GM18519 (cell line): ENCODE measurements around the gene IL11.

Source experiments
- ATAC-seq: cut with Tn5 transposase; IDR thresholded peaks from one replicate; pipeline ENCODE4 v1.9.1; 2021; ENCODE audit warnings: mild to moderate bottlenecking, moderate library complexity; ENCODE audit not compliant: unreplicated experiment, low FRiP score

The IL11 gene

DNA sequence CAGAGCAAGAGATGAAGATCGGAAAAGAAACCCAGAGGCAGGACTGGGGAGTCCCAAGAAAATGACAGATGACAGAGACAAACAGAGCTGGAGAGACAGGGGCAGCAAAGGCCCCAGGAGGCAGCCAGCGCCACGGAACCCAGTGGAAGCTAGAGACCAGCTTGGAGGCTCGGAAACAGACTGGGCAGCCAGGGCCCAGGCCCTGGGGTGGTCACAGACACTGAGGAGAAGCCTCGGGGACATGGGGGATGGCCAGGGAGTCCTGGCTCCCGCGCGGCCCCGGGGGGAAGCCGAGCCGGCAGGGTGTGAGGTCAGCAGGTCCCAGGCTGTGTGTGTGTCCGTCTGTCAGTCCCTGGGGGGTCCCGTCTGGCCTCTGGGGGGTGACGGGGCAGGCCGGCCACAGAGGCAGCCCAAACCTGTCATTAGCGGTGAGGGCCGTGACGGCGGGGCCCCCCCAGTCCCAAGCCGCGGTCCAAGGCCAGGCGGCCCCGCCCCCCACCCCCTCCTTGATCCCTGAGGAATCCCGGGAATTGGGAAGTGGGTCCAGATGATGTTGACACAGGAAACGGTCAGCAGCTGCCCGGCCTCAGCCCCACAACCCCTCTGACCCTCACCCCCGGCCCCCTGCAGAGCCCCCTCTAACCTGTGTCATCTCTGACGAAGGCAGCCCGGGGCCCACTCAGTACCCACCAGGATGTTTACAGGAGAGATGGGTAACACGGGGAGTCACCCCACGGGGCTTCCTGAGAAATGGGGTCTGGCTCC, 3.9 kb upstream of the IL11 start:
- ATAC-seq = no peak

DNA sequence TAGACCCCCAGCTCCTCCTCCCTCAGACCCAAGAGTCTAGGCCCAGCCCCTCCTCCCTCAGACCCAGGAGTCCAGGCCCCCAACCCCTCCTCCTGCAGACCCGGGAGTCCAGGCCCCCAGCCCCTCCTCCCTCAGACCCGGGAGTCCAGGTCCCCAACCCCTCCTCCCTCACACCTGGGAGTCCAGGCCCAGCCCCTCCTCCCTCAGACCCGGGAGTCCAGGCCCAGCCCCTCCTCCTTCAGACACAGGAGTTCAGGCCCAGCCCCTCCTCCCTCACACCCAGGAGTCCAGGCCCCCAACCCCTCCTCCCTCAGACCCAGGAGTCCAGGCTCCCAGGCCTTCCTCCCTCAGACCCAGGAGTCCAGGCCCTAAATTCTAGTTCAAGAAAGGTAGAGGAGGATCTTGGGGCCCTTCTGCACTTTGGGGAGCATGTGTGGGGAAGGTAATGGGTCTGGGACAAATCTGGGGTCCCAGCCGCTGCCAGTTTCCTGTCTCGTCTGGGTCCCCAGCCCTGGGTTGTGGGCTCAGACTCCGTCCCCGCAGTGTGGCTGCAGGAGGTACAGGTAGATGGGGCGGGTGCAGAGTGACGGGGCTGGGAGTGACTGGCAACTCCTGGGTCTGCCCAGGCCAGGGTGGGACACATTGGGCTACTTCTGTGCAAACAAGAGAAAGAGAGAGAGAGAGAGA, 3.2 kb upstream of the IL11 start:
- ATAC-seq = no peak

DNA sequence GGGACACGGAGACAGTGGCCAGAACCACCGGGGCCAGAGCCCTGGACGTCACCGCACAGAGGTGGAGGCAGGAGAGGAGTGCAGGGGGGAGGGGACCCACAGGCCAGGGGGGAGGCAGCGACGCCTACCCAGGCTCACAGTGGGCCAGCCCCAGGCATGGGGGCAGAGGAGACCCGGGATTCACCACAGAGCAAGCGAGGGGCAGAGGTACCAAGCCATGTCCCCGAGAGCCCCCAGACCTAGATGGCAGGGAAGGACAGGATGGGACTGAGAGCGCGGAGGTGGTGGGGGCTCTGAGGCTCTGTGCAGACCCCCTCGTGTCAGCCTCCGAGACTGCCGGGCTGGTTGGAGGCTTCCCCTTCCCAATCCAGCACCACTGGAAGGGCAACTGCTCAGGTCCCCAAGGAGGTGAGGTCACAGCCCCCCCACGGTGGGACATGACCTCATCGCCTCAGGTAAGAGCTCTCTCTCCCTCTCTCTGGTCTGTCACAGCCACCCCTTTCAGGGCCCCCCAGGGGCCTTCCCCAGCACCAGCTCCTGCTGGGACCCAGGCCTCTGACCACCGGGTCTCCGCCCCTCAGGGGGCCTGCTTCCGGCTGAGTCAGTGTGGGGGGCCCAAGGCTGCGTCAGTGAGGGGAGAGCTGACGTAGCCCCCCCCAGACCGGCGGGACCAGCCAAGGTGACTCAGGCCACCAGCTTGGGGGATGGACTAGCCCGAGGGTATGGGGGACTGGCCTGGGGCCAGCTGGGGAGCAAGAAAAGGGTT, 2.2 kb upstream of the IL11 start:
- no peak for ATAC-seq

GRCh38 chr19:55369653-55370304, 484 bp downstream of the IL11 start:
- ATAC-seq = no peak

- no peak for ATAC-seq
Observed at GRCh38 chr19:55368701-55369563, 1.3 kb downstream of the IL11 start.

DNA sequence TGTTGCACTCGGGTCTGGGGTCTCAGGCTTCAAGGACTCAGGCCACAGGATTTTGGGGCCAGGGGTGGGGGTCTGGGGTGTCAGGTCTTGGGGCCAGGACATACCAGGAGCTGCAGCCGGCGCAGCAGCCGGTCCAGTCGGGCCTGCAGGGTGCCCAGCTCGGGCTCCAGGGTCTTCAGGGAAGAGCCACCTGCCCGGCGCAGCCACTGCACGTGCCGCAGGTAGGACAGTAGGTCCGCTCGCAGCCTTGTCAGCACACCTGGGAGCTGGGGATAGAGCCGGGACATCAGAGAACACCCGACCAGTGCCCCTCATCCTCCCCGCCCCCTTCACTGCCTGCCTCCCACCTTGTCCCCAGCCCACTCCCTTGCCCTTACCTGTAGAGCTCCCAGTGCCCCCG, 2.2 kb downstream of the IL11 start:
- ATAC-seq = no peak

GRCh38 chr19:55366790-55367189, 3.5 kb downstream of the IL11 start:
- no peak for ATAC-seq

- no peak for ATAC-seq
Observed at GRCh38 chr19:55365964-55366363, 4.3 kb downstream of the IL11 start.

- ATAC-seq = no peak
Observed at GRCh38 chr19:55365245-55365644, 5.0 kb downstream of the IL11 start.

DNA sequence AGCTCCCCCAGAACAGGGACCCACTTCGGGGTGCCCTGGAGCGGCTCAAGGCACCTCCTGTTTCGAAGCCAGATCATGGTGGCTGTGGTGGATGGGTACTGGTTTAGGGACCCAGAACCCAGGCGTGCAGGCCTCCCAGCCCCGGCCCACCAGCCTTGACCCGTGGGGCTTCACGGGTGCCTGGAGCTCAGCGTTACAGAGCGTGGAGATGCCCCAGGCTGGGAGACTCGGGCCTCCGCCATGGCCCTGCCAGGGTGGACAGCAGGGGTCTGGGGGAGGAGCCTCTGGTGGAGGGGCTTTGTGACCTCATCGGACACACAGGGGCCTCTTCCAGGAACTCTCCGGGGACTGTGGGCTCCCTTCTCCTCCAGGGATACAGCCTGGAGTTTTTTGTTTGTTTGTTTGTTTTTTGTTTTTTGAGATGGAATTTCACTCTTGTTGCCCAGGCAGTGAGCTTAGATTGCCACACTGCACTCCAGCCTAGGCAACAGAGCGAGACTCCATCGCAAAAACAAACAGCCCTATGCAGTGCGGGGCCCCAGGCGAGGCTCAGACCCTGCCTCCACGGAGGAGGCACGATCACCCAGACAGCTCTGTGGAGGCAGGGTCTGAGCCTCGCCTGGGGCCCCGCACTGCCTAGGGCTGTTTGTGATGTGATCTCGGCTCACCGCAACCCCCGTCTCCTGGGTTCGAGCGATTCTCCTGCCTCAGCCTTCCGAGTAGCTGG, 7.1 kb downstream of the IL11 start, which contains the start of gene GARIN5B:
Gene GARIN5B, minus strand, starts transcription at position 271 of the 727 bp plus-strand sequence. Its CDS starts 194 bp downstream, at position 77.
- ATAC-seq = no peak

DNA sequence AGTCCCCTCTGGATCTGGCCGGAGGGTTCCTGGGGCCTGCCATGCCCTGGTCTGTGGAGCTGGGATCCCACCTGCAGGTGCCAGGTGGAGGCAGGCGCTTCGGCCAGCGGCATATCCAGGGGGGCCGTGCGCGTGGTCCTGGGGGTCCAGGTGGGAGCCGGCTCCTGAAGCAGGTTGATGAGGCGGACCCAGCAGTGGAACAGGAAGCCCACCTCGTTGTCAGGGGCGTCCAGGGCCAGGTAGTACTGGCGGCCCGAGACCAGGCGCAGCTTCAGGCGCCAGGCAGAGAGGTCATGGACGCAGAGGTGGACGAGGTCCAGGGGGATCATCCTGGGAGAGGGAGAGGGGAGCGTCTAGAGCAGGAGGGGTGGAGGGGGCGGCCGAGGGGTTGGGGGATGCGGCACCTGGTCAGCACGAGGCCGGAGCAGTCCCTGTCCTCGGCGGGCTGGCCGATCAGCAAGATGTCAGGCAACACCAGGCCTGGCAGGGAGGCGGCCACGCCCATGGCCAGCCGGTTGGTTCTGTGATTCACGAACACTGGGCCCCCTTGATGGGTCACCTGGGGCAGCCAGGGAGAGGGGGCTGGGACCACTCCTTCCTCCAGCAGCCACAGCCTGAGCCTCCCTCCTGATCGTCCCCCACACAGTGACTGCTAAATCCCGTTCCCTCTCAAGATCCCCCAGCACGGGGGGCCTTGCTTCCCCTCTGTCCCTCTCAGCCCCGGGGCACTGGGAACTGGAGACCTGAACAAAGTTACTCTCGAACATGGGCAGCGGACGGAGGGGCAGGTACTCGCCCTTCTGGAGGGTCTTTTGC, 7.9 kb downstream of the IL11 start:
- no peak for ATAC-seq

- no peak for ATAC-seq
Observed at GRCh38 chr19:55360902-55361301, 9.4 kb downstream of the IL11 start.

DNA sequence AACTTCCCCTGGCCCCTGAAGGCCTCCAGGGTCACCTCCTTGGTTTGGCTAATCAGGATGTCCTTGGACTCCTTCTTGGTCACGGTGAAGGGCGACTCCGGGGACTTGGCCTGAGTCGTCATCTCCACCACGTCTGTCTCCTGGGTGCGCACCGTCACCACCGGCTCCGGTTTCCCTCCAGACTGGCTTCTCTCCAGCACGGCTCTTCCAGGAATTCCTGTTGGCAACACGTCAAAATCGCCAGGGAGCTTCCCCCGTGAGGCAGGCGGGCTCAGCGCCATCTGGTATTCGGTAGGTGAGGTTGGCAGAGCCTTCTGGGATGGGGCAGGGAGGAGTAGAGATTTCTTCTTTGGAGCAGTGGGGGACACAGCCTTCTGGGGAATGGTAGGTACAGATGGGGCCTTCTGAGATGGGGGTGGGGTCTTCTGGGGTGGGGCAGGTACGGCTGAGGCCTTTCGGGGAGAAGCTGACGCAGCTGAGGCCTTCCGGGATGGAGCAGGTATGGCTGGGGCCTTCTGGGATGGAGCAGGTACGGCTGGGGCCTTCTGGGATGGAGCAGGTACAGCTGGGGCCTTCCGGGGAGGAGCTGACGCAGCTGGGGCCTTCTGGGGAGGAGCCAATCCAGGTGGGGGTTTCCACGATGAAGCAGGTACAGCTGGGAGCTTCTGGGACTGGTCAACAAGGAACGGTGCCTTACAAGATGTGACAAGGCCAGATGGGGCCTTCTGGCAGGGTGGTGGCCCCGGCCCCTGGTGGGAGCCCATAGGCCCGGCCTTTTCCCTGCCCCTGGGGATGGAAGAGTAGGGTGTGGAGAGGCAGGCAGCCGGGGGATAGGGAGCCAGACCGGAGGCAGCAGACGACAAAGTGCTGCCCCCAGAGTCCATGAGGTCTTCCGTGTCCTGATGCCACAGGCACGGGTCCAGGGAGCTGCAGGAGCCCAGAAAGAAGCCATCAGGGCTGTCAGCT, 11.0 kb downstream of the IL11 start:
- no peak for ATAC-seq

- ATAC-seq = no peak
Observed at GRCh38 chr19:55358493-55358892, 11.8 kb downstream of the IL11 start.

DNA sequence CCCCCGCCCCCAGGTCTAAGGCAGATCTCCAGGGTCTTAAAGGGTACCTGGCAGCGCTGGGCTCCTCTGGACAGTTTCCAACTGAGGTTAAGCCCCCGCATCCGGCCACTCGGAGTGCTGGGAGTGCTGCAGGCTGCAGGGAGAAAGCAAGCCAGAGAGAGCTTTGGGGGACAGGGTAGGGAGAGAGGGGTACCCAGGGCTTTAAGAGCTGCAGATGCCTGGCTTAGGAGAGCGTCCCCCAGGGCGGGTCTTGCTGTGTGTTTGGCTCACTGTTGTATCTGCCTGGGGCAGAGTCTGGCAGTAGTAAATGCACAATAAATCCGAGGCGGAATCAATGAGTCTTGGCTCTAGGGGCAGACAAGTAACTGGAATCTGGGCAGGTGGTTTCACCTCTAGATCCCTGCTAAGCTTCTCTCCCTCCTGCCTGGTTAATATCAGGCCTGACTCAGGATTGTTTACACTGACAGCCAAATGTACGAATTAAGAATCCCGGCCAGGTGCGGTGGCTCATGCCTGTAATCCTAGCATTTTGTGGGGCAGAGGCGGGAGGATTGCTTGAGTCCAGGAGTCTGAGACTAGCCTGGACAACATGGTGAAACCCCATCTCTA, 14.9 kb downstream of the IL11 start:
- ATAC-seq = no peak

- no peak for ATAC-seq
Observed at GRCh38 chr19:55354698-55355212, 15.5 kb downstream of the IL11 start, which contains the start of gene COX6B2. Gene COX6B2 (minus strand): TSS chr19:55354719. CDS start chr19:55354521, 198 bp downstream.
